Measurements from ENCODE around the gene ACSF3. TPM values are rescaled to one million over a fixed set of nuclear protein-coding genes. Genes with fewer than 3 reads are reported as not detected.

Gene ACSF3
- total and polyA plus RNA-seq, 2 of the 4 experiments (the other 2 are of a cell fraction): 9.5 to 14.2 TPM

DNA sequence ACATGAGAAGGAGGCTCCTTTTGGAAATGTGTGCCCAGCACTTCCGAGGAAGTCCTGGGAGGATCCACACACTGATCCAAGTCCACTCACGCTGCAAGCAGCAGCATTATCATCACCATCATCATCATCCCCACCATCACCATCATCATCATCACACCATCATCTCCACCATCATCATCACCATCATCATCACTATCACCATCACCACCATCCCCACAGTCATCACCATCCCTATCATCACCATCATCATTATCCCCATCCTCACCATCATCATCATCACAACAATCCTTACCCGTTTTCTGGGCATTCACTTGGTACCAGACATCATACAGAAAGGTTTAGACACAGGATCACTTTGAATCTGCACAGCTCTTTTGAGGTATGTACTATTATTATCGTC, 47.8 kb upstream of the ACSF3 start:
- Histone ChIP-seq H3K4me2 (ENCODE audit: low read depth, low read length) (no peak overlapping the region), H4K8ac (ENCODE audit: low read depth in 2 of 2, low read length in 2 of 2) (no peak overlapping the region), H3K56ac (ENCODE audit: extremely low read depth, insufficient read depth, low read length) (no peak overlapping the region), H3K9me1 (ENCODE audit: insufficient read depth, low read length) (no peaks in the 10 kb centered on the region), H3K4ac (ENCODE audit: low read depth, low read length) (no peak overlapping the region), H3K27ac (ENCODE audit: insufficient read depth, low read length) (no peak overlapping the region), H3K36me3 (ENCODE audit: control insufficient read depth, insufficient read depth, low read length) (no peaks in the 10 kb centered on the region), H3K14ac (replicated peaks; ENCODE audit: low read depth, low read length) (no peak overlapping the region), H2BK5ac (ENCODE audit: low read depth, low read length, poor library complexity, severe bottlenecking) (no peak overlapping the region), H2AFZ (replicated peaks; ENCODE audit: low read length, poor library complexity) (no peak overlapping the region), H2AK5ac (ENCODE audit: low read depth, low read length) (no peak overlapping the region), H3K9ac (ENCODE audit: low read depth, low read length) (no peak overlapping the region), H2BK20ac (ENCODE audit: low read depth, low read length) (no peak overlapping the region), H3K79me1 (ENCODE audit: low read depth in 1 of 2, low read length in 2 of 2) (no peaks in the 10 kb centered on the region), H2AK9ac (replicated peaks; ENCODE audit: low read depth, low read length, poor library complexity) (peak overlapping the region; percentile 55), H4K5ac (ENCODE audit: low read depth, low read length) (no peak overlapping the region), H4K20me1 (ENCODE audit: insufficient read depth, low read length) (no peaks in the 10 kb centered on the region; the same call in 1 of the 2 replicates), H3K23ac (ENCODE audit: low read depth, low read length) (no peak overlapping the region), H2BK15ac (ENCODE audit: low read depth, low read length) (no peak overlapping the region), H3K9me3 (ENCODE audit: control insufficient read depth, insufficient read depth, low read length) (no peaks in the 10 kb centered on the region), H3K27me3 (ENCODE audit: control insufficient read depth, insufficient read depth, low read length) (peaks cover 39% of the 10 kb centered on the region), H3K4me1 (ENCODE audit: control insufficient read depth, insufficient read depth, low read length) (no peaks in the 10 kb centered on the region), H3K18ac (ENCODE audit: low read depth, low read length) (no peak overlapping the region), H2BK120ac (ENCODE audit: low read depth, low read length) (no peak overlapping the region), H4K91ac (ENCODE audit: insufficient read depth, low read depth, low read length) (no peak overlapping the region), H3K4me3 (ENCODE audit: insufficient read depth, low read depth, low read length) (no peak overlapping the region)
- dilution Hi-C loops (cut with HindIII; ENCODE audit: low sequenced_read_pairs, unreplicated experiment) (no loop called here), intact Hi-C loops (cut with micrococcal nuclease) (no loop called here), in situ Hi-C loops (cut with MboI; ENCODE audit: low sequenced_read_pairs) (no loop called here)
- DNase-seq (no peak), ATAC-seq (ENCODE audit: low read depth) (no peak)
- POLR2A ChIA-PET (ENCODE audit: unreplicated experiment): no interaction called here
- TF ChIP-seq, protein P1, sequence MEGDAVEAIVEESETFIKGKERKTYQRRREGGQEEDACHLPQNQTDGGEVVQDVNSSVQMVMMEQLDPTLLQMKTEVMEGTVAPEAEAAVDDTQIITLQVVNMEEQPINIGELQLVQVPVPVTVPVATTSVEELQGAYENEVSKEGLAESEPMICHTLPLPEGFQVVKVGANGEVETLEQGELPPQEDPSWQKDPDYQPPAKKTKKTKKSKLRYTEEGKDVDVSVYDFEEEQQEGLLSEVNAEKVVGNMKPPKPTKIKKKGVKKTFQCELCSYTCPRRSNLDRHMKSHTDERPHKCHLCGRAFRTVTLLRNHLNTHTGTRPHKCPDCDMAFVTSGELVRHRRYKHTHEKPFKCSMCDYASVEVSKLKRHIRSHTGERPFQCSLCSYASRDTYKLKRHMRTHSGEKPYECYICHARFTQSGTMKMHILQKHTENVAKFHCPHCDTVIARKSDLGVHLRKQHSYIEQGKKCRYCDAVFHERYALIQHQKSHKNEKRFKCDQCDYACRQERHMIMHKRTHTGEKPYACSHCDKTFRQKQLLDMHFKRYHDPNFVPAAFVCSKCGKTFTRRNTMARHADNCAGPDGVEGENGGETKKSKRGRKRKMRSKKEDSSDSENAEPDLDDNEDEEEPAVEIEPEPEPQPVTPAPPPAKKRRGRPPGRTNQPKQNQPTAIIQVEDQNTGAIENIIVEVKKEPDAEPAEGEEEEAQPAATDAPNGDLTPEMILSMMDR (conservative IDR thresholded peaks at IDR 0.05; ENCODE audit: low read depth, low read length): no peak
- TF ChIP-seq SMC3 (IDR thresholded peaks at IDR 0.05; ENCODE audit: low read depth, low read length) (no peak), RFX5 (IDR thresholded peaks at IDR 0.05; ENCODE audit: low read depth, low read length) (no peak), MAZ (IDR thresholded peaks at IDR 0.05; ENCODE audit: borderline replicate concordance, low read depth, low read length) (no peak)
- no TSS peak for BruUV-seq (replicated peaks)
- CTCF ChIA-PET: no interaction called here
- no CpG with 5 or more reads among the region's 4 CpGs for WGBS, 2 experiments (ENCODE audit: extremely low coverage in 2 of 2, insufficient read length in 1 of 2)
